Chondrocyte (in vitro differentiated cells): ENCODE data around the gene ADCY5. TPM values are rescaled to one million over a fixed set of nuclear protein-coding genes. Genes with fewer than 3 reads are reported as not detected.
A peak's percentile ranks its signal among the peaks of the same experiment; 100 is the strongest.

Source experiments
- DNase-seq: peaks from one replicate; pipeline ENCODE4 v3.0.0; 2021; ENCODE audit warnings: mixed read lengths, low spot score
- H3K27ac Mint-ChIP-seq: one replicate; pipeline ENCODE4 v1.8.0; 2021; ENCODE audit warnings: mild to moderate bottlenecking, moderate library complexity, mixed read lengths; ENCODE audit not compliant: unreplicated experiment
- H3K27me3 Mint-ChIP-seq: 2 replicates; pipeline ENCODE4 v1.8.0; 2021; ENCODE audit warnings: low read depth, mixed read lengths
- H3K36me3 Mint-ChIP-seq: 2 replicates; pipeline ENCODE4 v1.8.0; 2021; ENCODE audit warnings: low read depth, mixed read lengths
- H3K4me1 Mint-ChIP-seq: 2 replicates; pipeline ENCODE4 v1.8.0; 2021; ENCODE audit warnings: low read depth, mild to moderate bottlenecking, mixed read lengths
- H3K4me3 Mint-ChIP-seq: one replicate; pipeline ENCODE4 v1.8.0; 2021; ENCODE audit warnings: mild to moderate bottlenecking, moderate library complexity, mixed read lengths; ENCODE audit not compliant: unreplicated experiment
- H3K9me3 Mint-ChIP-seq: 2 replicates; pipeline ENCODE4 v1.8.0; 2021; ENCODE audit warnings: low read depth, mixed read lengths
- total RNA-seq: library from RNA; stranded (reverse); gene quantifications from 3 replicates; pipeline ENCODE4 v1.2.1, GENCODE V29; 2021
- TF ChIP-seq, protein P1 (sequence below): fragments of 200-600 bp; sonication (generic); IDR thresholded peaks from 2 replicates; pipeline ENCODE4 v1.5.0; 2021; ENCODE audit warnings: antibody characterized with exemption, mild to moderate bottlenecking, moderate library complexity

Gene ADCY5
- total RNA-seq, 1 donor from 2014 or later, result 8.0 TPM

- Mint-ChIP-seq H3K9me3 (no peaks in the 10 kb centered on the region), H3K27ac (no peak overlapping the region), H3K4me1 (no peaks in the 10 kb centered on the region), H3K27me3 (peaks cover 5% of the 10 kb centered on the region), H3K36me3 (peaks cover 10% of the 10 kb centered on the region), H3K4me3 (no peak overlapping the region)
- DNase-seq, result no peak
- TF ChIP-seq, protein P1, sequence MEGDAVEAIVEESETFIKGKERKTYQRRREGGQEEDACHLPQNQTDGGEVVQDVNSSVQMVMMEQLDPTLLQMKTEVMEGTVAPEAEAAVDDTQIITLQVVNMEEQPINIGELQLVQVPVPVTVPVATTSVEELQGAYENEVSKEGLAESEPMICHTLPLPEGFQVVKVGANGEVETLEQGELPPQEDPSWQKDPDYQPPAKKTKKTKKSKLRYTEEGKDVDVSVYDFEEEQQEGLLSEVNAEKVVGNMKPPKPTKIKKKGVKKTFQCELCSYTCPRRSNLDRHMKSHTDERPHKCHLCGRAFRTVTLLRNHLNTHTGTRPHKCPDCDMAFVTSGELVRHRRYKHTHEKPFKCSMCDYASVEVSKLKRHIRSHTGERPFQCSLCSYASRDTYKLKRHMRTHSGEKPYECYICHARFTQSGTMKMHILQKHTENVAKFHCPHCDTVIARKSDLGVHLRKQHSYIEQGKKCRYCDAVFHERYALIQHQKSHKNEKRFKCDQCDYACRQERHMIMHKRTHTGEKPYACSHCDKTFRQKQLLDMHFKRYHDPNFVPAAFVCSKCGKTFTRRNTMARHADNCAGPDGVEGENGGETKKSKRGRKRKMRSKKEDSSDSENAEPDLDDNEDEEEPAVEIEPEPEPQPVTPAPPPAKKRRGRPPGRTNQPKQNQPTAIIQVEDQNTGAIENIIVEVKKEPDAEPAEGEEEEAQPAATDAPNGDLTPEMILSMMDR, result no peak
Measured at GRCh38 chr3:123287051-123287961, 161.6 kb downstream of the ADCY5 start.

DNA sequence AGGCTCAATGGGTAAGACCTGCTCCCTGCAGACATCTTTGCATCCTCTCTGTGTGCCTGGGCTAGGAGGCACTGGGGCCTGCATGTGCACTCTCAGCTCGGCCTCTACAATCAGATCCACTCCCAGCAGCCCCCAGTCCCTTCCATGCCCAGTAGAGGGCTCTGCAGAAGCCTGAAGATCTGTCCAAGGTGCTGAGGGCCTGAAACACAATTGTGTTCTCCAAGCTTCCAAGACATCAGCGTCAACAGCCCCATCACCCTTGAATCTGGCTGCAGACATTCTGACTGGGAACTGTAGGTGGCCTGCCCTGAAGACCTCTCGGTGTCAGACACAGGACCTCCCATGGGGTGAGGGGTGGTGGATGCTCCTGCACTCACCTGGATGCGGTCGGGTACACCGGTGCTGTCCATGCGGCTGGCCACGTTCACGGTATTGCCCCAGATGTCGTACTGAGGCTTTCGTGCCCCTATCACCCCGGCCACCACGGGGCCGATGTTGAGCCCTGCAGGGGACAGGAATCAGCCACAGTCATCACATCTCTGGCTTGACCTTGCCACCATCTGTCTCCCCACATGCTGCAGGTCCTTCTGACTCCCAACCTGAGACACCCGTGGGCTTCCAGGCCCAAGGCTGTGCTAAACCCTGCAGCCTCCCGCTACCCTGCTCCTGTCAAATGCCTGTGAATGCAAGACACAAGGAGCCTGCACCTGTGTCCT lies 162.4 kb downstream of the ADCY5 start:
- peaks cover 10% of the 10 kb centered on the region for H3K36me3 Mint-ChIP-seq
- no peak overlapping the region for H3K27ac Mint-ChIP-seq
- no peaks in the 10 kb centered on the region for H3K27me3 Mint-ChIP-seq
- TF ChIP-seq, protein P1, result peak; percentile 84
- no peaks in the 10 kb centered on the region for H3K9me3 Mint-ChIP-seq
- no peak overlapping the region for H3K4me3 Mint-ChIP-seq
- no peak for DNase-seq
- H3K4me1 Mint-ChIP-seq, result no peaks in the 10 kb centered on the region

DNA sequence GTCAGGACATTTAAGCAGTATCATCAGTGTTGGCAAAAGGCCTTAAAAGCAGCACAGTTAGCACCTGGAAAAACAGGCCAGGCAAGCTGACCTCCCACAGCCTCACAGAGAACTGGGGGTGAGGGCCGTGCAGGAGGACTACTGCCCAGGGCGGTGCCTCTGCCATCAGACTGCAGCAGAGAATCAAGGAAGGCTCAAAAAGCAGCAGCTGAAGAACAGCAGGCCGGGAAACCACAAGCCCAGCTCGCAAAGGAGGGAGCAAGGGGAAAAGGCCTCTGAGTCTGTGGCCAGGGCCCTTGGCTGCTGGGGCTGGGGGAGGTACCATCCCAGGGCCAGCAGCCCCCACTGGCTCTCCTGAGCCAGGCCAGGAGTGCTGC lies 163.0 kb downstream of the ADCY5 start:
- peaks cover 9% of the 10 kb centered on the region for H3K36me3 Mint-ChIP-seq
- H3K27me3 Mint-ChIP-seq, result no peaks in the 10 kb centered on the region
- H3K9me3 Mint-ChIP-seq, result no peaks in the 10 kb centered on the region
- H3K4me1 Mint-ChIP-seq, result no peaks in the 10 kb centered on the region
- DNase-seq, result no peak
- TF ChIP-seq, protein P1, result no peak
- H3K4me3 Mint-ChIP-seq, result no peak overlapping the region
- no peak overlapping the region for H3K27ac Mint-ChIP-seq

DNA sequence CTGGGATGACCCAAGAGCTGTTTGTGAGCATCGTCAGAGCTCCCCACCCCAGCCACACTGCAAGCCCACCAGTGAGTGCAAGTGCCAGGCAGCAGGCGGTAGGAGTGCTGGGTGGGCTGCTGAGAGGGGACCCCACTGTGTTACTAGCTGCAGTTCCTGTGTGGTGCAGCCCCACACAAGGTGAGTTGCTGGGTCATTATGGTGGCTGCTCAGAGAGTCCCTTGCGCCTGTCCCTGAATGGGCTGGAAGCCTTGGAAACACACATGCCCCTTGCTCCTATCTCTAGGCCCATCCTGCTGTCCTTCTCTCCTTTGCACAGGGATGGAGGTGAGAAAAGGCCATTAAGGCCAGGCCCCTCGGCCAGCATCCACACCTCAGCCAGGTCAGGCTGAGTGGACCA lies 163.4 kb downstream of the ADCY5 start:
- H3K4me1 Mint-ChIP-seq, result no peaks in the 10 kb centered on the region
- no peak overlapping the region for H3K4me3 Mint-ChIP-seq
- TF ChIP-seq, protein P1, result no peak
- no peak for DNase-seq
- peaks cover 8% of the 10 kb centered on the region for H3K36me3 Mint-ChIP-seq
- no peak overlapping the region for H3K27ac Mint-ChIP-seq
- H3K27me3 Mint-ChIP-seq, result no peaks in the 10 kb centered on the region
- no peaks in the 10 kb centered on the region for H3K9me3 Mint-ChIP-seq

GRCh38 chr3:123285066-123285465 lies 163.8 kb downstream of the ADCY5 start:
- Mint-ChIP-seq H3K27me3 (no peaks in the 10 kb centered on the region), H3K4me1 (no peaks in the 10 kb centered on the region), H3K36me3 (peaks cover 8% of the 10 kb centered on the region), H3K4me3 (no peak overlapping the region), H3K27ac (no peak overlapping the region), H3K9me3 (no peaks in the 10 kb centered on the region)
- DNase-seq, result no peak
- TF ChIP-seq, protein P1, result no peak
